HG03139 (cell line): ENCODE measurements around the gene MDH1B.
"Not testable (repeated sequence)": the region's sequence is repeated elsewhere in the genome, so short reads cannot be mapped to it uniquely, and the experiment has no call there.

Source experiments
- ATAC-seq: cut with Tn5 transposase; IDR thresholded peaks from one replicate; pipeline ENCODE4 v1.9.1; 2021; ENCODE audit not compliant: unreplicated experiment

Gene MDH1B

GRCh38 chr2:206774871-206775270 is 9.7 kb upstream of the MDH1B start:
- ATAC-seq: no peak

- ATAC-seq: no peak
These were observed 1.2 kb upstream of the MDH1B start for GRCh38 chr2:206766057-206766930.

- no peak for ATAC-seq
These were observed 371 bp downstream of the MDH1B start for GRCh38 chr2:206764673-206765241.

- ATAC-seq: no peak
These were observed 8.3 kb downstream of the MDH1B start for GRCh38 chr2:206756816-206757215.

GRCh38 chr2:206740800-206741199 is 24.3 kb downstream of the MDH1B start:
- no peak for ATAC-seq

- ATAC-seq: no peak
These were observed 25.9 kb downstream of the MDH1B start for GRCh38 chr2:206739271-206739670.

- no peak for ATAC-seq
These were observed 28.2 kb downstream of the MDH1B start for GRCh38 chr2:206736935-206737334.

GRCh38 chr2:206733341-206733740 is 31.8 kb downstream of the MDH1B start:
- no peak for ATAC-seq

- ATAC-seq: no peak
These were observed 36.6 kb downstream of the MDH1B start for GRCh38 chr2:206728277-206729199.

GRCh38 chr2:206727287-206727686 is 37.8 kb downstream of the MDH1B start:
- ATAC-seq: no peak

- no peak for ATAC-seq
These were observed 41.8 kb downstream of the MDH1B start for GRCh38 chr2:206723288-206723687.

- peak; percentile 79 for ATAC-seq
These were observed 43.7 kb downstream of the MDH1B start for GRCh38 chr2:206721256-206721920.

- no peak for ATAC-seq
These were observed 46.8 kb downstream of the MDH1B start, which contains the start of gene DYTN for GRCh38 chr2:206718296-206718695. DYTN (minus strand) TSS chr2:206718396; CDS start chr2:206718279, 117 bp downstream.

GRCh38 chr2:206716623-206717022 is 48.5 kb downstream of the MDH1B start:
- ATAC-seq: no peak

- ATAC-seq: not testable (repeated sequence)
These were observed 49.9 kb downstream of the MDH1B start for GRCh38 chr2:206715183-206715582.

GRCh38 chr2:206713746-206714145 is 51.4 kb downstream of the MDH1B start:
- ATAC-seq: peak; percentile 69

GRCh38 chr2:206708286-206708685 is 56.8 kb downstream of the MDH1B start:
- no peak for ATAC-seq

- ATAC-seq: no peak
These were observed 57.9 kb downstream of the MDH1B start for GRCh38 chr2:206707164-206707701.

- ATAC-seq: no peak
These were observed 63.0 kb downstream of the MDH1B start for GRCh38 chr2:206701952-206702605.

- no peak for ATAC-seq
These were observed 65.0 kb downstream of the MDH1B start for GRCh38 chr2:206700156-206700555.
